Measurements from ENCODE around the gene FANK1. TPM values are rescaled to one million over a fixed set of nuclear protein-coding genes. Genes with fewer than 3 reads are reported as not detected.

Gene FANK1
- total RNA-seq, 1 experiment from 2014 or later = 2.5 TPM

GRCh38 chr10:125951290-125951689 lies 54.9 kb downstream of the FANK1 start:
- Mint-ChIP-seq H3K27ac (ENCODE audit: low read depth, unreplicated experiment) (no peak overlapping the region), H3K4me3 (ENCODE audit: unreplicated experiment) (no peak overlapping the region), H3K9me3 (ENCODE audit: unreplicated experiment) (peaks cover 8% of the 10 kb centered on the region), H3K27me3 (ENCODE audit: insufficient read depth, unreplicated experiment) (no peaks in the 10 kb centered on the region), H3K36me3 (ENCODE audit: insufficient read depth, unreplicated experiment) (no peaks in the 10 kb centered on the region), H3K4me1 (ENCODE audit: insufficient read depth, unreplicated experiment) (no peaks in the 10 kb centered on the region)
- no peak for DNase-seq (ENCODE audit: unreplicated experiment)
- intact Hi-C loops (cut with micrococcal nuclease) = no loop called here
- BruUV-seq (replicated peaks) = no TSS peak
- TF ChIP-seq, protein P1, sequence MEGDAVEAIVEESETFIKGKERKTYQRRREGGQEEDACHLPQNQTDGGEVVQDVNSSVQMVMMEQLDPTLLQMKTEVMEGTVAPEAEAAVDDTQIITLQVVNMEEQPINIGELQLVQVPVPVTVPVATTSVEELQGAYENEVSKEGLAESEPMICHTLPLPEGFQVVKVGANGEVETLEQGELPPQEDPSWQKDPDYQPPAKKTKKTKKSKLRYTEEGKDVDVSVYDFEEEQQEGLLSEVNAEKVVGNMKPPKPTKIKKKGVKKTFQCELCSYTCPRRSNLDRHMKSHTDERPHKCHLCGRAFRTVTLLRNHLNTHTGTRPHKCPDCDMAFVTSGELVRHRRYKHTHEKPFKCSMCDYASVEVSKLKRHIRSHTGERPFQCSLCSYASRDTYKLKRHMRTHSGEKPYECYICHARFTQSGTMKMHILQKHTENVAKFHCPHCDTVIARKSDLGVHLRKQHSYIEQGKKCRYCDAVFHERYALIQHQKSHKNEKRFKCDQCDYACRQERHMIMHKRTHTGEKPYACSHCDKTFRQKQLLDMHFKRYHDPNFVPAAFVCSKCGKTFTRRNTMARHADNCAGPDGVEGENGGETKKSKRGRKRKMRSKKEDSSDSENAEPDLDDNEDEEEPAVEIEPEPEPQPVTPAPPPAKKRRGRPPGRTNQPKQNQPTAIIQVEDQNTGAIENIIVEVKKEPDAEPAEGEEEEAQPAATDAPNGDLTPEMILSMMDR (IDR thresholded peaks at IDR 0.05; ENCODE audit: unreplicated experiment) = no peak
- CTCF ChIA-PET = no interaction called here
- POLR2A ChIA-PET = no interaction called here

- POLR2A ChIA-PET = no interaction called here
- H3K4me1 Mint-ChIP-seq (ENCODE audit: insufficient read depth, unreplicated experiment) = no peaks in the 10 kb centered on the region
- H3K27ac Mint-ChIP-seq (ENCODE audit: low read depth, unreplicated experiment) = no peak overlapping the region
- TF ChIP-seq, protein P1 (IDR thresholded peaks at IDR 0.05; ENCODE audit: unreplicated experiment) = no peak
- H3K9me3 Mint-ChIP-seq (ENCODE audit: unreplicated experiment) = peaks cover 8% of the 10 kb centered on the region
- no peak for DNase-seq (ENCODE audit: unreplicated experiment)
- no peak overlapping the region for H3K4me3 Mint-ChIP-seq (ENCODE audit: unreplicated experiment)
- intact Hi-C loops (cut with micrococcal nuclease) = no loop called here
- CTCF ChIA-PET = interaction anchor here (0.6 to 1.6 kb wide), 2 partner anchors 9 to 830 kb away, joined by 3 read pairs; no protein-coding TSS in a partner anchor
- H3K36me3 Mint-ChIP-seq (ENCODE audit: insufficient read depth, unreplicated experiment) = no peaks in the 10 kb centered on the region
- BruUV-seq (replicated peaks) = no TSS peak
- no peaks in the 10 kb centered on the region for H3K27me3 Mint-ChIP-seq (ENCODE audit: insufficient read depth, unreplicated experiment)
Measured at GRCh38 chr10:125953778-125954385, 57.5 kb downstream of the FANK1 start.

- CTCF ChIA-PET = no interaction called here
- Mint-ChIP-seq H3K9me3 (ENCODE audit: unreplicated experiment) (peaks cover 8% of the 10 kb centered on the region), H3K36me3 (ENCODE audit: insufficient read depth, unreplicated experiment) (no peaks in the 10 kb centered on the region), H3K27ac (ENCODE audit: low read depth, unreplicated experiment) (no peak overlapping the region), H3K4me3 (ENCODE audit: unreplicated experiment) (no peak overlapping the region), H3K4me1 (ENCODE audit: insufficient read depth, unreplicated experiment) (no peaks in the 10 kb centered on the region), H3K27me3 (ENCODE audit: insufficient read depth, unreplicated experiment) (no peaks in the 10 kb centered on the region)
- intact Hi-C loops (cut with micrococcal nuclease) = no loop called here
- BruUV-seq (replicated peaks) = no TSS peak
- TF ChIP-seq, protein P1 (IDR thresholded peaks at IDR 0.05; ENCODE audit: unreplicated experiment) = no peak
- POLR2A ChIA-PET = interaction anchor here (1.3 kb wide), 1 partner anchor 21 kb away, joined by 3 read pairs; no protein-coding TSS in a partner anchor
- no peak for DNase-seq (ENCODE audit: unreplicated experiment)
Measured at GRCh38 chr10:125955766-125956165, 59.4 kb downstream of the FANK1 start.

- no peaks in the 10 kb centered on the region for H3K9me3 Mint-ChIP-seq (ENCODE audit: unreplicated experiment)
- TF ChIP-seq, protein P1 (IDR thresholded peaks at IDR 0.05; ENCODE audit: unreplicated experiment) = no peak
- no peaks in the 10 kb centered on the region for H3K36me3 Mint-ChIP-seq (ENCODE audit: insufficient read depth, unreplicated experiment)
- BruUV-seq (replicated peaks) = no TSS peak
- ChIA-PET CTCF (interaction anchor here (0.7 to 2.6 kb wide), 3 partner anchors 9 to 27 kb away, joined by 3 to 10 read pairs (median 3); no protein-coding TSS in a partner anchor), POLR2A (interaction anchor here (0.6 kb wide), 1 partner anchor 94 kb away, joined by 3 read pairs; no protein-coding TSS in a partner anchor)
- no peaks in the 10 kb centered on the region for H3K27me3 Mint-ChIP-seq (ENCODE audit: insufficient read depth, unreplicated experiment)
- DNase-seq (ENCODE audit: unreplicated experiment) = no peak
- peaks cover 5% of the 10 kb centered on the region for H3K4me1 Mint-ChIP-seq (ENCODE audit: insufficient read depth, unreplicated experiment)
- intact Hi-C loops (cut with micrococcal nuclease) = no loop called here
- H3K4me3 Mint-ChIP-seq (ENCODE audit: unreplicated experiment) = no peak overlapping the region
- no peak overlapping the region for H3K27ac Mint-ChIP-seq (ENCODE audit: low read depth, unreplicated experiment)
Measured at GRCh38 chr10:125961743-125962142, 65.4 kb downstream of the FANK1 start.
